DMS114 treated with DMSO at 0.1 percent for 48 hours (cell line): ENCODE measurements around the gene GUCA2B.

Source experiments
- DNase-seq: peaks from one replicate; lab custom pipeline; 2025; ENCODE audit not compliant: unreplicated experiment; lab: John Stamatoyannopoulos, UW

GUCA2B gene

DNA sequence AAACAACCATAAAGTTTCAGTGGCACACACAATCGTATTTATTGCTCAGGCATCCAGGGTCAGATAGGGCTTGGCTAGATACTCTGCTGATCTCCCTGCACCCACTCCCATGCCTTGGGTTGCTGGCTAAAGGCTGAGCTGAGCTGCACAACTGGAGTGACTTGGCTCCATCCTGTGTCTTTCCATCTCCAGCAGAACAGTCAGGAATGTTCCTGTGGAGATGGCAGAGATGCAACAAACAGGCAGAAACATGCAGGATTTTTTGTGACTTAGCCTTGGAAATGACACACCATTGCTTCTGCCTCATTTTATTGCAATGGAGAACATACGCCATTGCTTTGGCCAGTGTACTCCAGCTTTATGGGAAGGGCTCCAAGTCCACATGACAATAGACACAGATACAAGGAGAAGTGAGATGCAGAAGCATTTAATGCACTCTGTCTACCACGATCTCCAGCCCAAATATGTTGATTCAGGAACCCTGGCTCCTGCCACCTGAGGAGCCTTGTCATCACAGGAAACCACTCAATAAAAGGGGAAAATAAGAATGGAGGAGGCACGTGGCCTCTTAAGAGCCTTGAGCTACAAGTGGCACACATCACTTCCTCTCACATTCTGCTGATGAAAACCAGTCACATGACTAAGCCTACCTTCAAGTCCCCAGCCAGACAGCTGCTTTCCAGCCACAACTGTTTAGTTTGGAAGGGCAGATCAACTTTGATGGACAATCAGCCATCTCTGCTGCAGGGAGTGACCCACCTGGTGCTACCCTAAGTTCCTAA is 10.1 kb upstream of the GUCA2B start:
- no peak for DNase-seq

DNA sequence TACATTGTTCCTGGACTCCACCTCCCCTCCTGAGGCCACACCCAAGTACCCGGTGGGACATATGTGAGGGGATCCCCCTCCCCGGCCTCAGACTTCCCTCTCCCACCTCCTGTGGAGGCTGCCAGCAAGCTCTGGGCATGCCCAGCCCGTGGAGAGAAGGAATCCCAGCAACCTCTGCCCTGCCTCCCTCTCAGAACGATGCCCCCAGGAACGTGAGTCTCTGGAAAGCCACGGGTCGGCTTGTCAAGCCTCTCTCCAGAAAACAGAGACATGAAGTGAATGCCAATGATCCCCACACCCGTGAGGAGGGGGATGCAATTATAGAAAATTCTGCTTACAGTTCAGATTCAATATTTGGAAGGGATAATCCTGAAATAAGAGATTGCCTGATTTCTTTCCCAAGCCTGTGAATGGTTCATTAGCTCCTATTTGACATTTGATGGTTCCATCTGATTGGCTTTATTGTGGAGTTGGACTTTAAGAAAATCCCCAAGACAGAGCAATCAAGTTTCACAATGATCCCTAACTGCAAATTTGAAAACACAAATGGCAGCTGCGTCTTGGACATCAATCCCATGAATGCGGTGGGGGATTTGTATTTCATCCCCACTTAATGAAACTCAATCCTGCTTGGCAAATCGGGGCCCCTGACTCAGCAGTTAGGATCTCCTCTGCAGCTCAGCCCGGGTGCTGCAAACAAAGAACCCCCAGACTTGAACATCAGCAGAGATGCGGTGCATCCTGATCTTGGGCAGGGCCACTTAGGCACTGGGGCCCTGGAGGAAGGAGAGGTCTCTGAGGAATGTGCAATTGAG is 9.1 kb upstream of the GUCA2B start:
- no peak for DNase-seq

DNA sequence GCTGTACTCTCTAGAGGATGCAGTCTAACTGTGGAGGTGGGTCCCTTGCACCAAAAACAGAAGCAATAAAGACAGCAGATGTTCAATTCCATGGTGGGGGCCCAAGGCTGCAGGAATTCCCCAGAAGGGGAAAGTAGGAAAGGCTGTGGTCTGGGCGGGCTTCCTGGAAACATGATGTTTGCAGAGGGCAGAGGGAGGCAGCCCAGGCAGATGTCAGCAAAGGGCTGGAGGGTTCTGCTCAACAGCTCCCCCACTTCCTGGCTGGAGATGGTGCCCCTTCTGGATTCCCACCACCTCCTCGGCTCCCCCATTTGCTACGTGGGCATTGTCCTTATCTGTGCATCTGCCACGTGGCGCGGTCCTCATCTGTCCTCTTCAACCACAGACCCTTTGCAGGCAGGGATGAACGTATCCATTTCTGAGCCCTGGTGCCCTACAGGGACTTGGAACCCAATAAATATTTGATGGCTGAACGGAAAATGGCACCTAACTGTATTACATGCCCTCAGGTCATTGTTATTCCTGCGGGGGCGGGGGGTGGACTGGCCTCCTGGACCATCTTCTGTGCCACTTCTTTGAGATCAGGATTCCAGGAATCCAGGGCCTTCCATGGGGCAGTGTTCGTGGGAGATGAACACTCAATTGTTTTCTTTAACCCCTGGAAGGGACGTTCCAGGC is 8.4 kb upstream of the GUCA2B start:
- no peak for DNase-seq

DNA sequence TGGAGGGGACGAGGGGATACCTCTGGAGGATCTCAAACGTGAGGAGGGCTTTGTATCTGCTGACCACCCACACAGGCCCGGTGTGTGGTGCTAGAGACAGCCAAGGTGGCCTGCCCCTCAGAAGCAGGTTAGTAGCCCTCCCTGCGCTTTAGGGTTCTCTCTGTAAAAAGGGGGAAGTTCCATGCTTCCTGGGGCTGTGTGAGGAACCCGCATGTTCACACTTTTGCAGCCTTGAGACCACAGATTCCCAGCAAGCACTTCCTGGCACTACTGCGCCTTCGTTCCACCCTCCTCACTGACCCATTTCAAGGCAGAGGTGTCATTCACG is 7.9 kb upstream of the GUCA2B start:
- DNase-seq: no peak

DNA sequence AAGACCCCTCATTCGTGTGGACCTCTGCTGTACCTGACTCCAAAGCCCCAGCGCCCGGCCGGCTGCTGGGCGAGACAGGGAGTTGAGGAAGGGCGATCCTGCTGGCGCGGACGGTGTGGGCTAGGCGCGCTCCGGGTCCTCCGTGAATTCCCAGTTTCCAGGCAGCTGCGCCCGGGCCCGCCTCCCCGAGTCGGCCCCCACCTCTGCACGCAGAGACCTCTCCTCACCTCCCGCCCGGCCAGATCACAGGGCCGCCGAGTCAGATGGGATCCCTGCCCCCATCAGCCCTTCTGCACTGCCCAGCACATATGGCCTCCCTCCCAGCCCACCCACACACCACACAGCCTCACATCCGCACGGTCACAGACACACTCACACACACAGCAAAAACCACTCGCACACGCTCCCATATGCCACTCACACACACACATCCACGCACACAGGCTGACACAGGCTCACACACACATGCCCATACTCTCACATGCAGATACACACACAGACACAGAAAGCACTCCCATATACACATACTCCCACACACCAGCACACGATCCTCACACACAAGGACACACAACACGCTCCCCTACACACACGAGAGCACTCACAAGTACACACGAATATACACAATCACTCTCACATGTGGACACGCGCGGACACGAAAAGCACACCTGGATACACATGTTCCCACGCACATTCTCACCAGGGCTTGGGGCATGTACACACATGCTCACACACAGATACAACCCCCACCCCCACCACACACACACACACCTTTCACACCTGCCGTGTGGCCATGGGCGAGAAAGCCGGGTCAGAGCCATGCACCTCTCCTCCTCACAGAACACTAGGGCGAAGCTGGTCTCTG is 7.2 kb upstream of the GUCA2B start:
- no peak for DNase-seq

DNA sequence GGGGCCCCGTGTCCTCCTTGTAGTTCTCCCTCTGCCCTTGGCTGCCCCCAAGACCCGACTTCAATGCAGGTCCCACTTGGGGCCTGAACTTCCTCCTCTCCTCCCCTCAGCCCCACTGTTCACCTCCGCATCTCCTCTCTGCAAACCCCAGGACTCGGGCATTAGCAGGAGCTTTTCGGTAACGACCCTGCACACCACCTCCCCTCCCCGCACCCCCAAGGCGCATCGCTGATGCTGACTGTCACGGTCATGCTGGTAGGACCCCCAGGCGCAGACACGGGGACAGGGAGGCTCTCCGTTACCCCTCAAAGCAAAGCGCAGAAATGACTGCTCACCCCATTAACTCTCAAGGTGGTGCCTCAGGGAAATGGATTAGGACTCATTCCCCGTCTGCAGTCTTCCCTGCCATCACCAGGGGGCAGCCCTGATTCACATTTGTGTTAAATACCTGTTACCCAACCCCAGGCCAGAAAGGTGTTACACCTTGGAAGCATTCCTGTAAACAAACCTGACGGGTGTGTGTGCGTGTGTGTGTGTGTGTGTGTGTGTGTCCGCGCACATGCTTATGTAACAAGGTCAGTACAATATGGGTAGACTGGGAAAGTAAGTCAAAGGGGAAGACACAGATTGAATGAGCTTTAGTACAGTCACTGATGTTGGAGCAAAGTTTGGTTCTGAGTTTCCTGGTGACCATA is 6.4 kb upstream of the GUCA2B start:
- DNase-seq: no peak

DNA sequence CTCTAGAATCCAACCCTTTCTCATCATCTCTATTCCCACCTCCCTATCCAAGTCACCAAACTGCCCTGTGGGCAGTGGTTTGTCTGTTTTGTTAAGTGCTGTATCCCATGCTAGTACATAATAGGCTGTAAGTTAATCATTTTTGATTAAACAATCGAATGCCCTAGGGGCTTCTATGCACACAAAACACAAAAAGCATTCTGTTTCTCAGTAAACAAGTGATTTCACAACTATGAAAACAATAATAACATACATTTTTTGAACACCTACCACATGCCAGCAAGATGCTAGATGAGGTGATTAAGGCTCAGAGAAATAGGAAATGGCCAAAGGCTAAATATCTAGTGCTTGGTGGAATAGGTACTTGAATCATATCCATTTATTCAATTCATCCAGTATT is 5.0 kb upstream of the GUCA2B start:
- DNase-seq: no peak

DNA sequence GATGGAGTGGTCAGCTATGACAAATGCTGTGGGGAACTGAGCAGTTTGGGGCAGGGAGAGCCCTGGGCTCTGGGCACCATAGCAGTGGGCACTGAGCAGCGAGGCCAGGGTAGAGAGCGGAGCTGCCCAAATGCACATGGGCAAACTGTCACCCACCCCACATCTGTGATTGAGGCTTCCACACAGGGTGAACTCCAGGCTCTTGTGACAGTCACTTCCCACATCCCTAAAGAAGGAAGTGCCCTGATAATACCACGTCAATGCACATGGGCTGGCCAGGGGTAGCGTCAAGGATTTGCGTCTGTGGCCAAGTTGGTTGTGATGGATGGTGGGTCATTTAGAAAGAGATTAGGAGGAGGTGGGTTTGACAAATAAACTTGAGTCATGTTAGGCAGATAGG is 2.6 kb upstream of the GUCA2B start:
- no peak for DNase-seq

DNA sequence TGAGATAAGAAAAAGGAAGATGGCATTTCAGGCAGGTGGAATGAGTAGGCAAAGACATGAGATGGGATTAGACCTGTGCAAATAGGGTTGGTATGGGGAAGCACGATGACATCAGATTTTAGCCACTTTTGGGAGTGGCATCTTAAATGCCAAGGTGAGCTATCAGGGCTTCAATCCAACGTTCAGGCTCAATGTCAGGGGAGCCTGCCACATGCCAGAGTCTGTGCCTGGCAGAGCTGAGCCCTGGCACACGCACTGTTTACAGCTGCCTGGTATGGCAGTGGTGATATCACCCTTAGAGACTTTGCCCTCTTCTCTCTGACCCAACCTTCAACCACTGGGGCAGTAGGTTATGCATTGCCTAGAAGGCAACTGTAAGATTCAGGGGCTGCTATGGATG is 1.1 kb upstream of the GUCA2B start:
- no peak for DNase-seq

DNA sequence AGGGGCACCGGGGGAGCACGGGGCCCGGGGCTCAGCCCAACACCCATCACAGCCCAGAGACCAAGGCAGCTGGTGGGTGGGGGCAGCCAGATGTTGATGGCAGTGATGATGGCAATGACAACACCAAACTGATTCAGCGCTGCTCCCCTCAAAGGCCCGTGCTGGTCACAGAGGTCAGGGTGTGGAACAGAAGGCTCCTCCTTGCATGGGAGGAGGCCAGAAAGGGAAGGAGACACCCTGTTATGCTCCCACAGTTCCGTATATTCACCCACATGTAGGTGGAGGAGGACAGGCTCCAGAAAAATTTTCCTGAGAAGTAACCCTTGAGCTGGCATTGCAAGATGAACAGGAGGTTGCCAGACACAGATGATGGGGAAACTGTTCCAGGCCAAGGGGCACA is 414 bp downstream of the GUCA2B start:
- DNase-seq: no peak

DNA sequence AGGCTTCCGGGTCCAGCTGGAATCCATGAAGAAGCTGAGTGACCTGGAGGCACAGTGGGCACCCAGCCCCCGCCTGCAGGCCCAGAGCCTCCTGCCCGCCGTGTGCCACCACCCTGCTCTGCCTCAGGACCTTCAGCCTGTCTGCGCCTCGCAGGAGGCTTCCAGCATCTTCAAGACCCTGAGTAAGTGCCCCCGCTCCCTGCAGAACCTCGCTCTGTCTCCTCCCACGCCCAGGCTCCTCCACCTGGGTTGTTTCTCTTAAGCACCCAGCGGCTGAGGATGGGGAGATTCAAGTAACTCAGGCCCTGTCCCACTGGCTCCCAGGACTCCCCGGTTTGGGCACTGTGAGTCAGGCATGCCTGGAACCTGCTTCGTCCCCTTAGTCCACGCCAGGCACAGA is 1.5 kb downstream of the GUCA2B start:
- DNase-seq: no peak

DNA sequence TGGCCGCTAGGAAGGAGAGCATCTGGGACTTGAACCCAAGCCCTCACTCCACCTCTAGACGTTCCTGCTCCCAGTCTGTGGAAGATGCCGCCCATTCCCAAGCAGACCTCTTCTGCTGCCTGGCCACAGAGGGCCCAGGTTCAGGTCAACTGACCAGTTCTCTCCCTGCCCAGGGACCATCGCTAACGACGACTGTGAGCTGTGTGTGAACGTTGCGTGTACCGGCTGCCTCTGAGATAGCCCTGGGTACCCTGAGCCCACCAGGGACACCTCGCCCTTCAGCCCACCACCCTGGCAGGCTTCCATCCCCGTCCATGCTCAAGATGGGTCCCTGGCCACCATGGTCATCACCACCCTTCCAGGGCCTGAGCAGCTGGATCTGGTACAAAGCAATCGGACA is 2.2 kb downstream of the GUCA2B start:
- DNase-seq: no peak

DNA sequence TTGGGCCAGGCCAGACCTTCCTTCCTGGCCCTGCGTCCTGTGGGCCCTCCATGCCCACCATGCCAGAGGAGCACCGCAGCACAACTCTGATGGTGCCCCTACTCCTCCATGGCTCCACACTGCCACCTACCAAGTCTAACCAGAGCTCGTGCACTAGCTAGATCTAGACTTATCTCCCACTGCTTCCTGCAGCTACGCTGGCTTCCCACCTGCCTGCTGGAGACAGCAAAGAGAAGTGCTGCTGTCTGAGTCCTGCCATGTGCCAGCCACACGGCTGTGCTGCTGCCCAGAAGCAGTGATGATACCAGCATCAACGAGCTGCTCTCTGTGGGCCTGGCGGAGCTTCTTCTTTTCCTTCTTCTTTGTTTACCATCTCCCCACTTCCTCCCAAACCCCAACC is 4.5 kb downstream of the GUCA2B start:
- DNase-seq: no peak

DNA sequence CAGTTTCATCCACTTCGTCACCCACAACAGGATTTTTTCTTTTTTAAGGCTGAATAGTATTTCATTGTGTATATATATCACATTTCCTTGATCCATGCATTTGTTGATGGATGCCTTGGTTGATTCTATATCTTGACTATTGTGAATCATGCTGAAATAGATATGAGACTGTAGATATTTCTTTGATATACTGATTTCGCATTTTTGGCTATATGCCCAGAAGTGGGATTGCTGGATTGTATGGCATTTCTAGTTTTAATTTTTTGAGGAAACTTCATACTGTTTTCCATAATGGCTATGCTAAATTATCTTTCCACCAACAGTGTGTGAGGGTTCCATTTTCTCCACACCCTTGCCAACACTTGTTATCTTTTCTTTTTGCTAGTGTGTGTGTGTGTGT is 5.0 kb downstream of the GUCA2B start:
- no peak for DNase-seq

DNA sequence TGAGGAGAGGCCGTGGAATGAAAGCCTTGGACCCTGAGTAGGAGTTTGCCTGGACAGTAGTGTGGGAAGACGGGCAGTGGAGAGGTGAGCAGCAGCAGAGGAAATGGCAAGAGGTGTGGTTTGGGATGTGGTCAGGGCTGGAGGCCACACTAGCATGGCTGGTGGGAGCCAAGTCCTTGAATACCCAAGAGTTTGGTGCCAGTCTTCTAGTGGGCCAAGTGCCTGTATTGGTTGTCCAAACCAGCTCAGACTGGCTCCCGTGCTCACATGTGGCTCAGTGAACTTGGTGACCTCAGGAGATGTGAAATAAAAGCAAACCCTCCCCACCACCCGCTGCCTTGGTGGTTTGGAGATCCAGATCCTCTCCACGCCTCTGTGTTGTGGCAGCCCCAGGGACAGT is 9.0 kb downstream of the GUCA2B start:
- DNase-seq: no peak

DNA sequence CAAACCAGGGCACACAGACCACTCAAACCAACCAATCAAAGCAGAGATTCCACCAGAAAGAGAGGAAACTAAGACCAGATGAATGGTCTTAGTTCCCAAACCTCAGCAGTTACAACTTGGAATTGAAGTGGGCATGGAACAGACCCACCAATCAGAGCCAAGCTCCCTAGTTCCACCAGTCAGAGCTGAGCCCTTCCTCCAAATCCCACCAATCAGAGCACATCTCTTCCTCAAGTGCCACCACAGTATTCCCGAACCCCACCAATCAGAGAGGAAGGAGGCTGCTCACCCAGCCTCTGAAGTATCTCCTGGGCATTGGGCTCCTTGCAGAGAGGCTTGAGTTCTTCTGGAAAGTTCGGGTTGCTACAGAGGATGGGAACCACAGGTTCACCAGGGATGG is 9.9 kb downstream of the GUCA2B start:
- DNase-seq: no peak

DNA sequence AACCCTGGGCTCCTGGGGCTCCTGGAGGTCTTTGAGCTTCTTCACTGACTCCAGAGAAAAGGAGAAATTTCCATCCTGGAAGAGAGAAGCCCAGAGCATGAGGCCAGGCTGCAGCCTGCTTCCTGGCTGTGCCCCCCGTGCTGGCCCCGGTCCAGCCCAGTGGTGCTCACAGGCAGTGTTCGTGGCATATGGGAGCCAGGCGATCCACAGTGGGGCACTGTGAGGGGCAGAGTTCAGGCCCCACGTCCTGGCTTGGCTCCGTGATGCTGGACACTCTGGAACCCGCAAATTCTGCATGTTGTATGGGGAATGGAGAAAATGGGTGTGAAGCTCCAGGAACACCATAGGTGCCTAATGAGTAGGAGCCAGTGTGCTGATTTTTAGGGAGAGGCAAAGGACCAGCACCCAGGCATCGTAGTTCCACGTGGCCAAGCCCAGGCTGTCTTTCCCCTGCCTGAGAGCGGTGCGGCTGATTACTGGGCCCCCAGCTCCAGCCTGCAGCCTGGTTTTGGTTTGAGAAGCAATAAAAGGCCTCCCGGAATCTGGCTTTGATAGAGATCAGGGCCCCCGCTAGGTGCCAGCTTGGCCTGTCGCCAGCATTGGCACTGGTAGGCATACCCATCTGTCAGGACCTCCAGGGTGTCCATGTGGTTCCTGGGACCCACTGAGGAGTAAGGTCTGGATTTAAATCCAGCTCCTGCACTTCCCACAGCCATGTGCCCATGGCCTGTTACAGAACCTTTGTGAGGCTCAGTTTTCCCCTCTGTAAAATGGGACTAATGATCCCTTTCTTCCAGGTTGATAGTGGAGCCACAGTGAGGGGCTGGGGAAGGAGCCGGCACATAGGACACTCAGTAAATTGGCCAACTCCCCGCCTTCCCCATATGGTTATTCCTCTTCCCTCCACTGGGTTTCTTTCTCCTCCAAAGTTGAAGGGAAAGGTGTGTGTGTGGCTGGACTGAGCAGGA is 10.6 kb downstream of the GUCA2B start:
- DNase-seq: no peak

DNA sequence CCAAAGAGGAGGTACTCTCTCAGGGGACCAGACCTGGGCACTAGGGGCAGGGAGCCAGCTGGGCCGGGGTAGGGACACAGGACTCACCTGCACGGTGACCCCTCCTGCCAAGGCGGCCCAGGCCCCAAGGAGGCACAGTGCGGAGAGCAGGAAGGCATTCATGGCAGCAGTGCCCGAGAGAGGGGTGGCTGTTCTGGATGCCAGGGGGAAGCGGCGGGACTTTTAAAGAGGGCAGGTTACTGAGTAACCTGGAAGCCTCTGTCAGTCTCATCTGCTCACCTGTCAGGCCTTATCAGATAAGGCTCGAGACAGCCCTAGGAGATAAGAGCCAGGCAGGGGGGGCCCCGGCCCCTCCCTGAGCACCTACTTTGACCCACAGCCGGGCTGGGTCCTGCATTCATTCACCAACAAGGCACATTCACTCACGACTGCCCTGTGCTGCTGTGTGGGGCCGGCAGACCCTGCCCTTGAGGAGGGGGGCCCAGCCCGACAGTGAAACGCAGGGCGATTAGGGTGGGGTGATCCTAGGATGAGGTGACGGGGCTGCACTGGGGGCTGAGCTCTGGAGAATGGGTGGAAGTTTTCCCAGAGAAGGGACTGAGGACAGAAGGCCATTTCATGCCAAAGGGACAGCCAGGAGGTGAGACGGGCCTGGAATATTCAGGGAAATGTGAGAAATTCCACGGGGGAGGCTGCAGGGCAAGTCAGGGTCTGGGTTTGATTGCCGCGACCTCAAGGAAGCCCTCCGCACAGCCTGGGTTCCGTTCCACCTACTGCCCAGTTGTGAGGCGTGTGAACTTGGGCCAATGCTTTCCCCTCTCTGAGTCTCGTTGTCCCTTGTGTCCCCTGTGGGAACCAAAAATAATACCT is 11.6 kb downstream of the GUCA2B start, which contains the start of gene GUCA2A:
Gene GUCA2A (minus strand): TSS at position 195 of the 870 bp plus-strand sequence. CDS start 33 bp downstream, at position 162.
- no peak for DNase-seq
